ENCODE data around the gene PRRC2B.

Gene PRRC2B

DNA sequence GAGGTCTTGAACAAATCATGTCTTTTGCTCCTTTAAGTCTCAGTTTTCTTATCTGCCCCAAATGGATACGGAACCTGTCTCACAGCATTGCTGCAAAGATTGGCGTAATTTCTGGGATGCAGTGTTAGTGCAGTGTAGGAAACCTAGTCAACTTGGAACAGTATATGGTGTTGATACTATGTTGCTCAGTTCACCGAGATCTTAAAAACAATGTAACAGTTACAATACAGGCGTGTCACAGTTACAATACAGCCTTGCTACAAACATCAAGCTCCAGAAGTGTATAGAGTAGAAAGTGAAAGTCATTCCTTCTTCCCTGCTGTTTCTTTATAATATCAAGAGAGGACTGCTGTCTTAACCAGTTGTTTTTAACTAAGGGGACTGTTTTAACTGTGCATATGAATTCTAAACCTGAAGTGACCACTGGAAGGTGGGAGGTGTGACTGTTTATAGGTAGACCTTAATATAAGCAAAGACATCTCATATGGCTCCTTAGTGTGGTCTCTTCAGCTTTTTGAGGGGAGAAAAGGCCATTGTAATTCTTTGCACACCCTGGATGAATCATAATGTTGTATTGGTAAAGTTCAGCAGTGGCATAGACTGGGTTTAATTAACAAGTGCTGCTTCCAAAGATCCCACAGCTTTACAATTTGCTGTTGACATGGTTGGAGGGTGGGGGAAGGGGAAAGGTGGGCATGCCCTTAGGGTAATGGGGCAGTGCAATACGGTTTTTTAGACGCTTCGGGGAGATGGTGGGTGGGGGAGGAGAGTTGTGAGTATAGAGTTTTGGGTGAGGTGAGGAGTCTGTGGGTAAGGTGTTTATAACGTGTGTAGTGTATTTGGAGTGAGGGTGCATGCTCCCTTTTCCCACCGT is 12.9 kb downstream of the PRRC2B start:
- peak overlapping the region in 4 of 5 donors; percentile 11 to 47 (median 38) for H3K9ac ChIP-seq (ENCODE audit: low read length in 5 of 5)
- H3K27ac ChIP-seq (ENCODE audit: low read depth, low read length): peak overlapping the region; percentile 99
- no peaks in the 10 kb centered on the region for H3K36me3 ChIP-seq (ENCODE audit: control insufficient read depth in 5 of 5, insufficient read depth in 5 of 5, low read length in 5 of 5)
- H3K27me3 ChIP-seq (ENCODE audit: control insufficient read depth in 5 of 5, insufficient read depth in 4 of 5, low read length in 5 of 5): no peaks in the 10 kb centered on the region
- H3K4me3 ChIP-seq (ENCODE audit: low read depth in 1 of 5, low read length in 5 of 5): peak overlapping the region; percentile 19 to 45 (median 38)
- no peaks in the 10 kb centered on the region for H3K9me3 ChIP-seq (ENCODE audit: control insufficient read depth in 5 of 5, low read length in 5 of 5)
- peaks cover 24 to 82% (median 79%) of the 10 kb centered on the region in 5 donors for H3K4me1 ChIP-seq (ENCODE audit: control insufficient read depth in 5 of 5, insufficient read depth in 5 of 5, low read length in 5 of 5)

DNA sequence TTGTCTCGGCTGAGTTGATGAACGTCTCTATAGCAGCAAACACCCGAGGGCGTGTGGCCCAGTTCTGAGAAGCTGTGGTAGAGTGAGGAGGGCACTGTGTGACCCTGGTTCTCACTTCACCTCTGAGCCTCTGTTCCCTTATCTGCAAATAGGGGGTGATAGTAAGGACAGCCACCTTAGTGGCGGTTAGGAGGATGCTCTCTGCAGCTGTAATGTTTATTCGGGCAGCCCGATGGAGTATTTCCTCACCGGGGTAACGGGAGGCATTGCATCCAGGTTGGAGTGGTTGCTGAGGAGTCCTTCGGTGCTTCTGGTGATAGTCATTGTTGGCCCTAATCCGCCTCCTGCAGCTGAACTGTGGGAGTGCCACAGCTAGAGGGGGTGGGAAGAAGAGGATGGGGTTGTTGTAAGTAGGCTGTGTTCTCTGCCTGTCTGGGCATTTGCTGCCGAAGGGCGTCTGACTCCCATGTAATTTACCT is 13.9 kb downstream of the PRRC2B start:
- Histone ChIP-seq H3K27me3 (ENCODE audit: control insufficient read depth in 5 of 5, insufficient read depth in 4 of 5, low read length in 5 of 5) (no peaks in the 10 kb centered on the region), H3K9ac (ENCODE audit: low read length in 5 of 5) (peak overlapping the region in 3 of 5 donors; percentile 33 to 38 (median 37)), H3K4me1 (ENCODE audit: control insufficient read depth in 5 of 5, insufficient read depth in 5 of 5, low read length in 5 of 5) (peaks cover 24 to 75% (median 69%) of the 10 kb centered on the region in 5 donors), H3K27ac (ENCODE audit: low read depth, low read length) (peak overlapping the region; percentile 99), H3K9me3 (ENCODE audit: control insufficient read depth in 5 of 5, low read length in 5 of 5) (no peaks in the 10 kb centered on the region), H3K36me3 (ENCODE audit: control insufficient read depth in 5 of 5, insufficient read depth in 5 of 5, low read length in 5 of 5) (no peaks in the 10 kb centered on the region), H3K4me3 (ENCODE audit: low read depth in 1 of 5, low read length in 5 of 5) (peak overlapping the region in 4 of 5 donors; percentile 11 to 45 (median 40))

DNA sequence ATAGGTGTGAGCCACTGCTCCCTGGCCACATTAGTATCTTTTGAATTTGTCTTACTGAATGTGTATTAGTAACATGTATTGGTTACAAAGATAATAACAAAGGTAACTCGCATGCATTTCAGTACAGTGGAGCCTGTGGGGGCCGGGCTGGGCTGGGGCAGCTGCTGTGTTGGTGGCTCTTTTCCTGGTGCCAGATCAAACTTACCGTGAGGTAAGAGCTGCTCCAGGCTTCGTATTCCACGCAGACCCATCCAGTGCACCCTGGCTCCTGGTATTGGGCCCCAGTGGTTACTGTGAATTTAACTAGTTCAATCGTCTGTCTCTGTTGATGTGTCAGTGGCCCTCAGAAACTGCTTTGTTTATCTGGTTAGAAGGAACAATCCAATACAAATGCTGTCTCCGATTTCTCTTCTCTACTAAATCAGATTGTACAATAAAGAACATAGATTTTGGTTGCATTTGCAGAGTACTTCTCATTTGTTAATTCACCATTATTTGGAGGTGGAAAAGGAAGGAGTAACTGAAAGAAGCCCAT is 15.6 kb downstream of the PRRC2B start:
- Histone ChIP-seq H3K9me3 (ENCODE audit: control insufficient read depth in 5 of 5, low read length in 5 of 5) (no peaks in the 10 kb centered on the region), H3K27me3 (ENCODE audit: control insufficient read depth in 5 of 5, insufficient read depth in 4 of 5, low read length in 5 of 5) (no peaks in the 10 kb centered on the region), H3K27ac (ENCODE audit: low read depth, low read length) (peak overlapping the region; percentile 46), H3K9ac (ENCODE audit: low read length in 5 of 5) (peak overlapping the region in 2 of 5 donors; percentile 20 to 57), H3K4me1 (ENCODE audit: control insufficient read depth in 5 of 5, insufficient read depth in 5 of 5, low read length in 5 of 5) (peaks cover 24 to 57% (median 55%) of the 10 kb centered on the region in 5 donors), H3K4me3 (ENCODE audit: low read depth in 1 of 5, low read length in 5 of 5) (no peak overlapping the region), H3K36me3 (ENCODE audit: control insufficient read depth in 5 of 5, insufficient read depth in 5 of 5, low read length in 5 of 5) (peaks cover 0 to 4% (median 0%) of the 10 kb centered on the region in 5 donors)

DNA sequence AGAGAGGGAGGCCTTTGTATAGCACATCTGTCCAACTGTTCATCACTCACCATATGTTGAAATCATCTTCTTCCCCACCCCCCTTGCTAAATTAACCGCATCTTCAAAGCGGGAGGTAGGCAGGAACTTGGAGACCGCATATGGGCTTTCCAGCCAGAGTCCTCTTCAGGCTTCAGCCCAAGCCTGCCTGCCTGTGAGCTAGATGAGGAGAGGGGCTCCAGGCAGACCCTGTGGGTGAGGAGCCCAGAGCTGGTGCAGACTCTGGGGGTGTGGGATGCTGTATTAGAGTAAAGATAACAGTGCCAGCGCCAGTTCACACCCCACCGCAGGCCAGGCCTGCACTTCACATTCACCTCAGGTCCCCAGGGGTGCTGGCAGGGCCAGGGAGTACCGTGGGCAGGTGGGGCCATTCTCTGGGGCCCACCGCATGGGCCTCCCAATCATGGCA is 16.2 kb downstream of the PRRC2B start:
- Histone ChIP-seq H3K9ac (ENCODE audit: low read length in 5 of 5) (peak overlapping the region in 3 of 5 donors; percentile 11 to 57 (median 20)), H3K27ac (ENCODE audit: low read depth, low read length) (peak overlapping the region; percentile 46), H3K4me3 (ENCODE audit: low read depth in 1 of 5, low read length in 5 of 5) (no peak overlapping the region), H3K36me3 (ENCODE audit: control insufficient read depth in 5 of 5, insufficient read depth in 5 of 5, low read length in 5 of 5) (peaks cover 0 to 4% (median 0%) of the 10 kb centered on the region in 5 donors), H3K4me1 (ENCODE audit: control insufficient read depth in 5 of 5, insufficient read depth in 5 of 5, low read length in 5 of 5) (peaks cover 24 to 56% (median 51%) of the 10 kb centered on the region in 5 donors), H3K9me3 (ENCODE audit: control insufficient read depth in 5 of 5, low read length in 5 of 5) (no peaks in the 10 kb centered on the region), H3K27me3 (ENCODE audit: control insufficient read depth in 5 of 5, insufficient read depth in 4 of 5, low read length in 5 of 5) (no peaks in the 10 kb centered on the region)

DNA sequence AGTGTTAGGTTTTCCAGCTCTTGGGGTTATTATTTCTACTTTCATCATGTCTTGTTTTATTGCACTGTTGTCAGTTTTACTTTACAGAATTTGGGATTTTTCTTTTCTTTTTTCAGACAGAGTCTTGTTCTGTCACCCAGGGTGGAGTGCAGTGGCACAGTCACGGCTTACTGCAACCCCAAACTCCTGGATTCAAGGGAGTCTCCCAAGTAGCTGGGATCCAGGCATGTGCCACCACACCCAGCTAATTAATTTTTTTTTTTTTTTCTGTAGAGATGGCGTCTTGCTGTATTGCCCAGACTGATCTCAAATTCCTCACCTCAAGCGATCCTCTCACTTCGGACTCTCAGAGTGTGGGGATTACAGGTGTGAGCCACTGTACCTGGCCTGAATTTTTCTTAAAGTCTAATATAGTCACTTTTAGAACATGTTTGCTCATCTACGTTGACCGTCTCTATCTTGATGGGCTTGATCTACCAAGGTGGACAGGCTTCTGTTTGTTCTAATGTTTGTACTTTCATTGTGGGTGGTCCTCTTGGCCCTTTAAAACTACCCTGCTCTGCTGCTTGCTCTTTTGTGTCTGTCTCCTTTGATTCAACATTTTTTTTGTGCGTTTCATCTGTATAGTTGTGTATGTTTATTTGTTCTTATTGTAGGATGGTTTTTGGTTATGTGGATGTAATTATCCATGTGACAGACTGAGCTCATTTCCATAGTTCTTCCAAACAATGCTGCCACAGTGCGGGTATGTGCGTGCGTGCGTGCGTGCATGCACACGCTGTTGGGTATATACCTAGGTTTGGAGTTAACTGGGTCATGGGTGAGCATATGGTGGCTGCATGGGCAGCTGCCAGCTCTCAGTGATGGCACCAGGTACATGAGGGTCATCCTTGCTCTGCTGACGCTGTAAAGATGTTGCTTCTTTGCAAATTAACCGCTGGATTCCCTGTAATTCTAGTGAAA is 18.1 kb downstream of the PRRC2B start:
- no peaks in the 10 kb centered on the region for H3K27me3 ChIP-seq (ENCODE audit: control insufficient read depth in 5 of 5, insufficient read depth in 4 of 5, low read length in 5 of 5)
- peaks cover 0 to 4% (median 0%) of the 10 kb centered on the region in 5 donors for H3K36me3 ChIP-seq (ENCODE audit: control insufficient read depth in 5 of 5, insufficient read depth in 5 of 5, low read length in 5 of 5)
- H3K9ac ChIP-seq (ENCODE audit: low read length in 5 of 5): no peak overlapping the region
- H3K4me3 ChIP-seq (ENCODE audit: low read depth in 1 of 5, low read length in 5 of 5): no peak overlapping the region
- no peaks in the 10 kb centered on the region for H3K9me3 ChIP-seq (ENCODE audit: control insufficient read depth in 5 of 5, low read length in 5 of 5)
- H3K27ac ChIP-seq (ENCODE audit: low read depth, low read length): no peak overlapping the region
- H3K4me1 ChIP-seq (ENCODE audit: control insufficient read depth in 5 of 5, insufficient read depth in 5 of 5, low read length in 5 of 5): peaks cover 9 to 42% (median 37%) of the 10 kb centered on the region in 5 donors

DNA sequence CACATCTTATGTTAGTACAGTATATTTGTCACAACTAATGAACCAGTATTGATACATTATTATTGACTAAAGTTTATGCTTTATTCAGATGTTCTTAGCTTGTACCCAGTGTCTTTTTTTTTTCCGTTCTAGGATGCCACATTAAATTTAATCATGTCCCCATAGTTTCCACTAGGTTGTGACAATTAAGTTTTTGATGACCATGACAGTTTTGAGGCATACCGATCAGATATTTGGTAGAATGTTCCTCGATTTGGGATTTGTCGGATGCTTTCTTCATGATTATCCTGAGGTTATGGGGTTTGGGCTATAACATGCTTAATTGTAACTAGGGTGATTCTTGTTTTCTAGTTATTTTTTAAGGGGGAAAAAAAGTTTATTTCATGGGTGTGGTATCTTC is 22.6 kb downstream of the PRRC2B start:
- H3K4me3 ChIP-seq (ENCODE audit: low read depth in 1 of 5, low read length in 5 of 5): no peak overlapping the region
- peaks cover 0 to 4% (median 3%) of the 10 kb centered on the region in 5 donors for H3K36me3 ChIP-seq (ENCODE audit: control insufficient read depth in 5 of 5, insufficient read depth in 5 of 5, low read length in 5 of 5)
- no peak overlapping the region for H3K27ac ChIP-seq (ENCODE audit: low read depth, low read length)
- no peaks in the 10 kb centered on the region for H3K27me3 ChIP-seq (ENCODE audit: control insufficient read depth in 5 of 5, insufficient read depth in 4 of 5, low read length in 5 of 5)
- no peaks in the 10 kb centered on the region for H3K9me3 ChIP-seq (ENCODE audit: control insufficient read depth in 5 of 5, low read length in 5 of 5)
- H3K4me1 ChIP-seq (ENCODE audit: control insufficient read depth in 5 of 5, insufficient read depth in 5 of 5, low read length in 5 of 5): peaks cover 14 to 53% (median 49%) of the 10 kb centered on the region in 5 donors
- no peak overlapping the region for H3K9ac ChIP-seq (ENCODE audit: low read length in 5 of 5)

DNA sequence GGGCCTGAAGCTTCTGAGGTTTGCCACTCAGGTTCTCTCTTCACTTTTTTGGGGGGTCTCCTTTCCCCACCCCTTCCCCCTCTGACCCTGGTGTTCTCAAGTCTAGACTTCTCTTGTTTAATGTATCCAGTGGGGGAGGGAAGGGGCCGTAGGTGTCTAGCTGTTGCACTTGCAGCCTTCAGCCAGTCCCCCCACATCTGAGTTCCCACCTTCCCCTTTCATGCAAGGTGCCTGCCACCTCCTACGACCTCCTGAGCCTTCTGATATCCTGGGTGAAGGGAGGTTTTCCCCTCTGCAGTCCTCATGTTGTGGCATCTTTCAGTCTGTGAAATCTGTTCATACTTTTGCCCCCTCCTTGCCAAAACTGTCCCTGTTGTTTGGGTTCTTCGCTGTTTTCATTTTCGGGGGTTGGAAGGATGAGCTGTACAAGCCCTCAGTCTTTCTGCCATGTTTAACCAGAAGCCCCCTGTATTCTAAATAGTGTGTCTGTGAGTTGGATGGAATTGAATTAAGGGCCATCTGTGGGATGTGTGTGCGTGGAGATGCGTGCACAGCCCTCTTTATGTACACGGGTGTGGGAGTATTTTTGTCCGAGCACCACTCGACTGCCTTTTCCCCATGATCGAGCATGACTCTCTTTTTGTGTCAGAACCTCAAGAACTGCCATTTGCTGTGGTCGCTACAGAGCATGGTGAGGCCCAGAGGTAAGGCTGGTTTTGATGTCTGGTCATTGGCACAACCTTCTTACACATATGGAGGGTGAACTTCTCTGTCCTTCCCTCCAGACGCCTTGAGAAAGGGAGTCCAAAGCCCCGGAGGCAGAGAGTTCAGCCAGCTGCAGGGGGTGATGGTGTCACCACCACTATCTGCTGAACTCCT is 23.6 kb downstream of the PRRC2B start:
- peak overlapping the region; percentile 63 for H3K27ac ChIP-seq (ENCODE audit: low read depth, low read length)
- peak overlapping the region in 2 of 5 donors; percentile 19 to 28 for H3K9ac ChIP-seq (ENCODE audit: low read length in 5 of 5)
- H3K4me1 ChIP-seq (ENCODE audit: control insufficient read depth in 5 of 5, insufficient read depth in 5 of 5, low read length in 5 of 5): peaks cover 19 to 60% (median 56%) of the 10 kb centered on the region in 5 donors
- no peaks in the 10 kb centered on the region for H3K27me3 ChIP-seq (ENCODE audit: control insufficient read depth in 5 of 5, insufficient read depth in 4 of 5, low read length in 5 of 5)
- H3K9me3 ChIP-seq (ENCODE audit: control insufficient read depth in 5 of 5, low read length in 5 of 5): no peaks in the 10 kb centered on the region
- peaks cover 0 to 4% (median 3%) of the 10 kb centered on the region in 5 donors for H3K36me3 ChIP-seq (ENCODE audit: control insufficient read depth in 5 of 5, insufficient read depth in 5 of 5, low read length in 5 of 5)
- H3K4me3 ChIP-seq (ENCODE audit: low read depth in 1 of 5, low read length in 5 of 5): no peak overlapping the region

DNA sequence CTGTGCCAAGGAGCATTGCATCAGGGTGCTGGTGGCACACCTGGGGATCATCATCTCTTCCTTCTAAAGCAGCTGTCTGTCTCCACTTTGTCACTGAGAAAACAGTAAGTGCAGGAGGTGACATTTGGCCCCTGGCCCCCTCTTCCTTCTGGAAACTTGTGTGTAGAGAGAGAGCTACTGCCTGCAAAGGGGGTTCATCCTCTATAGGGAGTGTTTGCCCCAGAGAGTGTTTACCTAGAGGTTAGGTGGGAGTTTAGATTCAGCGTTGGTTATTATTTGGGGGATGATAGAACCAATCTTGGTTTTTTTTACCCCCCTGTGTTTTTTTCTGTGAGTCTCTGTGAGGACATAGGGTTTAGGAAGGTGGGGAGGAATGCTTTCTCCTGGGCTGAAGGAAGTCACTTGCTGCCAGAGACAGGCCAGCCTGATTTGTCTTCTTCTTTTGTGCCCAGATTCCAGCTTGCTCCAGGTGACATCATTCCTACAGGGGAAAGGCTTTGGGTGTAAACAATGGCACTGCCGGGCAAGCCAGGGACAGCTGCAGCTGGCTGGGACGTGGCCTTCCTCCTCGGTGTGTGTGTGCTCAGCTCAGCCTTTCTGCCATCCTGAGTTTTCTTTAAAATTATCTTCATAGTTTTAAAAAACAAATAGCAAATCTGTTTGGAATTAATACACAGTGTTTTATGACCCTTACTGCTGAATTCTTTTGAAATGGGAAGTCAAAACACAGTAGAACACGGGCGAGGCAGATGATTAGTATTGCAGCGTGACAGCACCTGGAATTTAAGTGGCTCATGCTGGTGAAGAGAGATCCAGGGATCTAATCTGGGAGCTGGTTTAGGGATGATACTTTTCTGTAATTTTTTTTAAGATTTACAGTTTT is 24.5 kb downstream of the PRRC2B start:
- Histone ChIP-seq H3K4me1 (ENCODE audit: control insufficient read depth in 5 of 5, insufficient read depth in 5 of 5, low read length in 5 of 5) (peaks cover 24 to 69% (median 64%) of the 10 kb centered on the region in 5 donors), H3K9me3 (ENCODE audit: control insufficient read depth in 5 of 5, low read length in 5 of 5) (no peaks in the 10 kb centered on the region), H3K9ac (ENCODE audit: low read length in 5 of 5) (peak overlapping the region in 1 of 5 donors; percentile 28), H3K27me3 (ENCODE audit: control insufficient read depth in 5 of 5, insufficient read depth in 4 of 5, low read length in 5 of 5) (no peaks in the 10 kb centered on the region), H3K4me3 (ENCODE audit: low read depth in 1 of 5, low read length in 5 of 5) (no peak overlapping the region), H3K27ac (ENCODE audit: low read depth, low read length) (peak overlapping the region; percentile 63), H3K36me3 (ENCODE audit: control insufficient read depth in 5 of 5, insufficient read depth in 5 of 5, low read length in 5 of 5) (peaks cover 0 to 4% (median 2%) of the 10 kb centered on the region in 5 donors)

All from subcutaneous abdominal adipose tissue (tissue), 5 donors.